Measurements from ENCODE around the gene PYGO2. TPM values are rescaled to one million over a fixed set of nuclear protein-coding genes. Genes with fewer than 3 reads are reported as not detected.

The PYGO2 gene
- total RNA-seq, 1 experiment from 2014 or later, result 37.4 TPM

DNA sequence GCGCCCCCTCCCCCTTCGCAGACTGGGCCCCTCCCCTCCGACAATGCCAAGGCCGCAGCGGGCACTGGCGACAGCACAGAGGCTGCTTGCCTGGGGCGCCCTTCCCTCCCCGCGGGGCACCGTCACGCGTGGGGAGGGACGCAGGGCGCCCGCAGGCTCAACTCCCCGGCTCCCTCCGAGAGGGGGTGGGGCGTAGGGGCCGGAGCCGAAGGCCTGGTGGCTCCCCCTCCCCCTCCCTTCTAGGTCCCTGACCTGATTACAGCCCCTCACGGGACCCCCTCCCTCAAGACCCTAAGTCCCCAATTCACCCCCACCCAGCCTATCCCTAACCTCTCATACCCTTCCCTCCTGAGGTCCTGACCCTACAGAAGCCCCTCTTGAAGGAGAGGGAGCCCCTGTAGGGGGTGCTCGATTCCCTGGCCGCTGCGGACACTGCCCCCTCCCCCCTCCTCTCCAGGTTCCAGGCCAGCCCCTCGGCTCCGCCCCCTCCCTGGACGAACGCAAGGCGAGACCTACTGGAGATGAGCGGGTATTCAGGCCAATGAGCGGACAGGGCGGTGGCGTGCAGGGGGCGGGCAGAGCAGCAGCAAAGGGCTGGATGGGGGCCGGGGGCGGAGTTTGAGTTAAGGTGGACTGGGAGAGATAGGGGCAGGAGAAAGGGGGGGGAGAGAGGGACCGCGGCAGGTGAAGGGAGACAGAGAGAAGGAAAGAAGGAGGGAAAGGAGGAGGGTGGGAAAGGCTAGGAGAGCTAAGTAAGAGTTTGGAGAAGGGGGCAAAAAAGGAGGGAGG lies 40.3 kb upstream of the PYGO2 start:
- POLR2A ChIA-PET, result interaction anchor here (0.8 to 13.0 kb wide), 5 partner anchors 14 to 31 kb away, joined by 3 to 176 read pairs (median 21); partner anchors contain the start of genes CKS1B, FLAD1 and SHC1
- no peak for TF ChIP-seq FOXJ3 (CRISPR knock-in tag; IDR thresholded peaks at IDR 0.05; ENCODE audit: borderline replicate concordance)
- no peak for TF ChIP-seq ZNF416 (CRISPR knock-in tag; IDR thresholded peaks at IDR 0.05)
- TF ChIP-seq, protein P1, sequence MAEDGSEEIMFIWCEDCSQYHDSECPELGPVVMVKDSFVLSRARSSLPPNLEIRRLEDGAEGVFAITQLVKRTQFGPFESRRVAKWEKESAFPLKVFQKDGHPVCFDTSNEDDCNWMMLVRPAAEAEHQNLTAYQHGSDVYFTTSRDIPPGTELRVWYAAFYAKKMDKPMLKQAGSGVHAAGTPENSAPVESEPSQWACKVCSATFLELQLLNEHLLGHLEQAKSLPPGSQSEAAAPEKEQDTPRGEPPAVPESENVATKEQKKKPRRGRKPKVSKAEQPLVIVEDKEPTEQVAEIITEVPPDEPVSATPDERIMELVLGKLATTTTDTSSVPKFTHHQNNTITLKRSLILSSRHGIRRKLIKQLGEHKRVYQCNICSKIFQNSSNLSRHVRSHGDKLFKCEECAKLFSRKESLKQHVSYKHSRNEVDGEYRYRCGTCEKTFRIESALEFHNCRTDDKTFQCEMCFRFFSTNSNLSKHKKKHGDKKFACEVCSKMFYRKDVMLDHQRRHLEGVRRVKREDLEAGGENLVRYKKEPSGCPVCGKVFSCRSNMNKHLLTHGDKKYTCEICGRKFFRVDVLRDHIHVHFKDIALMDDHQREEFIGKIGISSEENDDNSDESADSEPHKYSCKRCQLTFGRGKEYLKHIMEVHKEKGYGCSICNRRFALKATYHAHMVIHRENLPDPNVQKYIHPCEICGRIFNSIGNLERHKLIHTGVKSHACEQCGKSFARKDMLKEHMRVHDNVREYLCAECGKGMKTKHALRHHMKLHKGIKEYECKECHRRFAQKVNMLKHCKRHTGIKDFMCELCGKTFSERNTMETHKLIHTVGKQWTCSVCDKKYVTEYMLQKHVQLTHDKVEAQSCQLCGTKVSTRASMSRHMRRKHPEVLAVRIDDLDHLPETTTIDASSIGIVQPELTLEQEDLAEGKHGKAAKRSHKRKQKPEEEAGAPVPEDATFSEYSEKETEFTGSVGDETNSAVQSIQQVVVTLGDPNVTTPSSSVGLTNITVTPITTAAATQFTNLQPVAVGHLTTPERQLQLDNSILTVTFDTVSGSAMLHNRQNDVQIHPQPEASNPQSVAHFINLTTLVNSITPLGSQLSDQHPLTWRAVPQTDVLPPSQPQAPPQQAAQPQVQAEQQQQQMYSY (CRISPR knock-in tag; IDR thresholded peaks at IDR 0.05), result peak; percentile 64
- TF ChIP-seq CREB1 (CRISPR knock-in tag; IDR thresholded peaks at IDR 0.05), result no peak
- peak; percentile 43; the same call in 1 of the 2 replicates for TF ChIP-seq NFATC4 (CRISPR knock-in tag; IDR thresholded peaks at IDR 0.05)
- no peak for TF ChIP-seq ZNF423 (CRISPR knock-in tag; IDR thresholded peaks at IDR 0.05)
- 0 out of 2 replicates have a peak, but pooled peaks have one; percentile 67 for TF ChIP-seq ZNF219 (CRISPR knock-in tag; IDR thresholded peaks at IDR 0.05; ENCODE audit: borderline replicate concordance)
- TF ChIP-seq, protein P2, sequence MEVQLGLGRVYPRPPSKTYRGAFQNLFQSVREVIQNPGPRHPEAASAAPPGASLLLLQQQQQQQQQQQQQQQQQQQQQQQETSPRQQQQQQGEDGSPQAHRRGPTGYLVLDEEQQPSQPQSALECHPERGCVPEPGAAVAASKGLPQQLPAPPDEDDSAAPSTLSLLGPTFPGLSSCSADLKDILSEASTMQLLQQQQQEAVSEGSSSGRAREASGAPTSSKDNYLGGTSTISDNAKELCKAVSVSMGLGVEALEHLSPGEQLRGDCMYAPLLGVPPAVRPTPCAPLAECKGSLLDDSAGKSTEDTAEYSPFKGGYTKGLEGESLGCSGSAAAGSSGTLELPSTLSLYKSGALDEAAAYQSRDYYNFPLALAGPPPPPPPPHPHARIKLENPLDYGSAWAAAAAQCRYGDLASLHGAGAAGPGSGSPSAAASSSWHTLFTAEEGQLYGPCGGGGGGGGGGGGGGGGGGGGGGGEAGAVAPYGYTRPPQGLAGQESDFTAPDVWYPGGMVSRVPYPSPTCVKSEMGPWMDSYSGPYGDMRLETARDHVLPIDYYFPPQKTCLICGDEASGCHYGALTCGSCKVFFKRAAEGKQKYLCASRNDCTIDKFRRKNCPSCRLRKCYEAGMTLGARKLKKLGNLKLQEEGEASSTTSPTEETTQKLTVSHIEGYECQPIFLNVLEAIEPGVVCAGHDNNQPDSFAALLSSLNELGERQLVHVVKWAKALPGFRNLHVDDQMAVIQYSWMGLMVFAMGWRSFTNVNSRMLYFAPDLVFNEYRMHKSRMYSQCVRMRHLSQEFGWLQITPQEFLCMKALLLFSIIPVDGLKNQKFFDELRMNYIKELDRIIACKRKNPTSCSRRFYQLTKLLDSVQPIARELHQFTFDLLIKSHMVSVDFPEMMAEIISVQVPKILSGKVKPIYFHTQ (CRISPR knock-in tag; IDR thresholded peaks at IDR 0.05), result no peak
- TF ChIP-seq NFYB (CRISPR knock-in tag; conservative IDR thresholded peaks at IDR 0.05; ENCODE audit: low read depth), result peak; percentile 94
- TF ChIP-seq SP1 (CRISPR knock-in tag; conservative IDR thresholded peaks at IDR 0.05), result peak; percentile 95
- TF ChIP-seq, protein P3, sequence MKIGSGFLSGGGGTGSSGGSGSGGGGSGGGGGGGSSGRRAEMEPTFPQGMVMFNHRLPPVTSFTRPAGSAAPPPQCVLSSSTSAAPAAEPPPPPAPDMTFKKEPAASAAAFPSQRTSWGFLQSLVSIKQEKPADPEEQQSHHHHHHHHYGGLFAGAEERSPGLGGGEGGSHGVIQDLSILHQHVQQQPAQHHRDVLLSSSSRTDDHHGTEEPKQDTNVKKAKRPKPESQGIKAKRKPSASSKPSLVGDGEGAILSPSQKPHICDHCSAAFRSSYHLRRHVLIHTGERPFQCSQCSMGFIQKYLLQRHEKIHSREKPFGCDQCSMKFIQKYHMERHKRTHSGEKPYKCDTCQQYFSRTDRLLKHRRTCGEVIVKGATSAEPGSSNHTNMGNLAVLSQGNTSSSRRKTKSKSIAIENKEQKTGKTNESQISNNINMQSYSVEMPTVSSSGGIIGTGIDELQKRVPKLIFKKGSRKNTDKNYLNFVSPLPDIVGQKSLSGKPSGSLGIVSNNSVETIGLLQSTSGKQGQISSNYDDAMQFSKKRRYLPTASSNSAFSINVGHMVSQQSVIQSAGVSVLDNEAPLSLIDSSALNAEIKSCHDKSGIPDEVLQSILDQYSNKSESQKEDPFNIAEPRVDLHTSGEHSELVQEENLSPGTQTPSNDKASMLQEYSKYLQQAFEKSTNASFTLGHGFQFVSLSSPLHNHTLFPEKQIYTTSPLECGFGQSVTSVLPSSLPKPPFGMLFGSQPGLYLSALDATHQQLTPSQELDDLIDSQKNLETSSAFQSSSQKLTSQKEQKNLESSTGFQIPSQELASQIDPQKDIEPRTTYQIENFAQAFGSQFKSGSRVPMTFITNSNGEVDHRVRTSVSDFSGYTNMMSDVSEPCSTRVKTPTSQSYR (CRISPR knock-in tag; IDR thresholded peaks at IDR 0.05), result 0 out of 2 replicates have a peak, but pooled peaks have one; percentile 17
- no peak for TF ChIP-seq ZMAT4 (CRISPR knock-in tag; IDR thresholded peaks at IDR 0.05)
- peak; percentile 73 for ATAC-seq
- no peaks in the 10 kb centered on the region for H3K36me3 Mint-ChIP-seq
- peaks cover 39% of the 10 kb centered on the region for H3K4me1 Mint-ChIP-seq
- peak; percentile 100 for DNase-seq (ENCODE audit: low spot score)
- peak overlapping the region; percentile 88 for H3K4me3 Mint-ChIP-seq
- H3K27me3 Mint-ChIP-seq (ENCODE audit: low read depth), result no peaks in the 10 kb centered on the region; the same call in 1 of the 2 replicates
- H3K27ac Mint-ChIP-seq, result peak overlapping the region; percentile 57; the same call in 1 of the 2 replicates
- H3K9me3 Mint-ChIP-seq, result no peaks in the 10 kb centered on the region
- CTCF ChIA-PET, result interaction anchor here (0.6 to 10.3 kb wide), 22 partner anchors 9 to 171 kb away, joined by 3 to 176 read pairs (median 6); partner anchors contain the start of genes ADAM15, KRTCAP2, LENEP and PBXIP1

DNA sequence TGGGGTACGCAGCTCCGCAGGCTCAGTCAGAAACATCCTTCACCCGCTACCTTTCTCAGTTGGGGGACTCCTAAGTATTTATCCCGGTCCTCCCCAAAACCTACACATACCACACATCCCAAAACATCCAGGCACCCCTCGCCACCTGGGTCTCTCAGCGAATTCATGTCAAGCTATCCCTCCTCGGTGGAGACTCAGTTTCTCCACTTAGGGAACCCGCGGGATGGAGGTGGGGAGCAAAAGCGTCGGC lies 39.8 kb upstream of the PYGO2 start:
- Mint-ChIP-seq H3K27ac (peak overlapping the region; percentile 63; the same call in 1 of the 2 replicates), H3K4me3 (peak overlapping the region; percentile 88), H3K4me1 (peaks cover 34% of the 10 kb centered on the region), H3K27me3 (ENCODE audit: low read depth) (no peaks in the 10 kb centered on the region; the same call in 1 of the 2 replicates), H3K9me3 (no peaks in the 10 kb centered on the region), H3K36me3 (no peaks in the 10 kb centered on the region)
- ChIA-PET POLR2A (interaction anchor here (0.8 to 13.0 kb wide), 5 partner anchors 15 to 30 kb away, joined by 3 to 176 read pairs (median 21); partner anchors contain the start of genes CKS1B, FLAD1 and SHC1), CTCF (interaction anchor here (0.6 to 10.3 kb wide), 16 partner anchors 9 to 172 kb away, joined by 3 to 176 read pairs (median 7); partner anchors contain the start of genes ADAM15, KRTCAP2, LENEP and PBXIP1)
- no peak for ATAC-seq
- no peak for DNase-seq (ENCODE audit: low spot score)
- TF ChIP-seq FOXP1 (CRISPR knock-in tag; IDR thresholded peaks at IDR 0.05; ENCODE audit: borderline replicate concordance) (no peak), ETV6 (CRISPR knock-in tag; IDR thresholded peaks at IDR 0.05) (no peak), ZNF425 (CRISPR knock-in tag; conservative IDR thresholded peaks at IDR 0.05) (no peak)
- TF ChIP-seq, protein P4, sequence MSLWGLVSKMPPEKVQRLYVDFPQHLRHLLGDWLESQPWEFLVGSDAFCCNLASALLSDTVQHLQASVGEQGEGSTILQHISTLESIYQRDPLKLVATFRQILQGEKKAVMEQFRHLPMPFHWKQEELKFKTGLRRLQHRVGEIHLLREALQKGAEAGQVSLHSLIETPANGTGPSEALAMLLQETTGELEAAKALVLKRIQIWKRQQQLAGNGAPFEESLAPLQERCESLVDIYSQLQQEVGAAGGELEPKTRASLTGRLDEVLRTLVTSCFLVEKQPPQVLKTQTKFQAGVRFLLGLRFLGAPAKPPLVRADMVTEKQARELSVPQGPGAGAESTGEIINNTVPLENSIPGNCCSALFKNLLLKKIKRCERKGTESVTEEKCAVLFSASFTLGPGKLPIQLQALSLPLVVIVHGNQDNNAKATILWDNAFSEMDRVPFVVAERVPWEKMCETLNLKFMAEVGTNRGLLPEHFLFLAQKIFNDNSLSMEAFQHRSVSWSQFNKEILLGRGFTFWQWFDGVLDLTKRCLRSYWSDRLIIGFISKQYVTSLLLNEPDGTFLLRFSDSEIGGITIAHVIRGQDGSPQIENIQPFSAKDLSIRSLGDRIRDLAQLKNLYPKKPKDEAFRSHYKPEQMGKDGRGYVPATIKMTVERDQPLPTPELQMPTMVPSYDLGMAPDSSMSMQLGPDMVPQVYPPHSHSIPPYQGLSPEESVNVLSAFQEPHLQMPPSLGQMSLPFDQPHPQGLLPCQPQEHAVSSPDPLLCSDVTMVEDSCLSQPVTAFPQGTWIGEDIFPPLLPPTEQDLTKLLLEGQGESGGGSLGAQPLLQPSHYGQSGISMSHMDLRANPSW (CRISPR knock-in tag; conservative IDR thresholded peaks at IDR 0.05; ENCODE audit: low read depth), result no peak

All from WTC11 (cell line).